Heart left ventricle (tissue), 13 donors: ENCODE data around the gene VPS13A.

Source experiments
- POLR2A ChIP-seq, 2 donors: fragments of 450-650 bp; IDR thresholded peaks; one replicate each; pipeline ENCODE4 v1.6.1; 2017; ENCODE audit warnings: antibody characterized with exemption in 2 of 2, mild to moderate bottlenecking in 2 of 2, moderate library complexity in 2 of 2
- TF ChIP-seq, protein P1 (sequence below), 12 donors: fragments of 200-600 bp; sonication (generic) in 4 of 12; IDR thresholded peaks; one replicate each; pipeline versions ENCODE4 v1.5.0 to v1.8.0; 2018 to 2022; ENCODE audit warnings: antibody characterized with exemption in 12 of 12, mild to moderate bottlenecking in 5 of 12
- donor health status: ischemic (EF 13 %, LVEDD 7.1; RV severe dilation, severe dysfunction).
- donor health status: DM: no; HTN: yes; CAD: no.
- donor health status: DM: no; HTN: no; CAD: no.
- donor health status: ischemic (EF 25% LVEDD 6.9; RV normal size, moderate dysfunction).
- donor health status: ischemic (EF 25% LVEDD 5.7; RV mildly dilated, moderate dysfunction).
- donor health status: ischemic (EF 35%, LVEDD 5.7; RV mildly dilated, moderate dysfunction).
- donor health status: nonischemic (EF 11% LVEDD 7.7; RV severe dilation, severe dysfunction).
- donor health status: DM: yes; HTN: yes; CAD: no.
- donor health status: PGD.
- donor health status: ischemic (EF 29% LVEDD 5.4; RV normal size, mild dysfunction).
- donor health status: nonischemic (EF 23%, LVEDD 6.1; RV moderate dilation, normal function).

DNA sequence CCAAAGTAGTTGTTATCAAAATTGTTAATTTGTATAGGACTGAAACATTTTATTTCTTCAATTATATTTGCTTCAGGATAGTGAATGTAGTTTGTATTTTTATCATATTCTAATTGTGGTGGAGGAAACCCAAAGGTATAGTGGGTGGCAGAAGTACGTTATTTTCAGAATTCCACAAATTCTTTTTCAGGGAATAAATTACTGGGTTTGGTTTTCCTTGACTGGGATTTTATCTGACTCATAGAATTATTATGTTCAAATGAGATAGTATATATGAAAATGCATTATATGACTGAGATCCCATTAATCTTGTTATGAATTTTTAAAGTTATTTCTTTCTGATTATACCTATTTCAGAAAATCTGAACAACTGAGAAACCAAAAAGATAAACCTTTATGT lies 73.7 kb downstream of the VPS13A start:
- no peak for TF ChIP-seq POLR2A (IDR thresholded peaks at IDR 0.05)
- TF ChIP-seq, protein P1, sequence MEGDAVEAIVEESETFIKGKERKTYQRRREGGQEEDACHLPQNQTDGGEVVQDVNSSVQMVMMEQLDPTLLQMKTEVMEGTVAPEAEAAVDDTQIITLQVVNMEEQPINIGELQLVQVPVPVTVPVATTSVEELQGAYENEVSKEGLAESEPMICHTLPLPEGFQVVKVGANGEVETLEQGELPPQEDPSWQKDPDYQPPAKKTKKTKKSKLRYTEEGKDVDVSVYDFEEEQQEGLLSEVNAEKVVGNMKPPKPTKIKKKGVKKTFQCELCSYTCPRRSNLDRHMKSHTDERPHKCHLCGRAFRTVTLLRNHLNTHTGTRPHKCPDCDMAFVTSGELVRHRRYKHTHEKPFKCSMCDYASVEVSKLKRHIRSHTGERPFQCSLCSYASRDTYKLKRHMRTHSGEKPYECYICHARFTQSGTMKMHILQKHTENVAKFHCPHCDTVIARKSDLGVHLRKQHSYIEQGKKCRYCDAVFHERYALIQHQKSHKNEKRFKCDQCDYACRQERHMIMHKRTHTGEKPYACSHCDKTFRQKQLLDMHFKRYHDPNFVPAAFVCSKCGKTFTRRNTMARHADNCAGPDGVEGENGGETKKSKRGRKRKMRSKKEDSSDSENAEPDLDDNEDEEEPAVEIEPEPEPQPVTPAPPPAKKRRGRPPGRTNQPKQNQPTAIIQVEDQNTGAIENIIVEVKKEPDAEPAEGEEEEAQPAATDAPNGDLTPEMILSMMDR (IDR thresholded peaks at IDR 0.05), result no peak
